ENCODE measurements around the gene ITPR2. TPM values are rescaled to one million over a fixed set of nuclear protein-coding genes. Genes with fewer than 3 reads are reported as not detected.

The ITPR2 gene
- total and polyA plus RNA-seq, 2 of the 8 experiments (the other 6 are each of a cell fraction or from before 2014, with no cell fraction given), result 4.1 to 48.3 TPM

GRCh38 chr12:26809611-26810285, 23.2 kb downstream of the ITPR2 start:
- Histone ChIP-seq H4K5ac (ENCODE audit: insufficient read length, low read depth, low read length) (no peak overlapping the region), H2BK12ac (ENCODE audit: low read depth, low read length) (no peak overlapping the region), H3K4ac (replicated peaks; ENCODE audit: insufficient read length, low read depth, low read length) (no peak overlapping the region), H3K9me3 (ENCODE audit: insufficient read depth in 2 of 2, low read depth in 1 of 2, low read length in 1 of 2) (no peaks in the 10 kb centered on the region), H3K56ac (replicated peaks; ENCODE audit: insufficient read length, low read depth, low read length) (no peak overlapping the region), H3K27ac (ENCODE audit: low read depth, low read length) (no peak overlapping the region), H2BK120ac (replicated peaks; ENCODE audit: low read depth, low read length) (no peak overlapping the region), H3K27me3 (replicated peaks in 1 of 4; ENCODE audit: control insufficient read depth in 3 of 4, extremely low read depth in 1 of 4, insufficient read depth in 3 of 4, low read length in 3 of 4) (no peaks in the 10 kb centered on the region), H2BK20ac (ENCODE audit: low read length) (no peak overlapping the region), H3K4me1 (replicated peaks in 1 of 4; ENCODE audit: control insufficient read depth in 3 of 4, insufficient read depth in 4 of 4, low read length in 3 of 4) (no peaks in the 10 kb centered on the region), H3K4me3 (ENCODE audit: extremely low read depth in 1 of 4, insufficient read depth in 2 of 4, low read depth in 3 of 4, low read length in 4 of 4) (no peak overlapping the region), H2AFZ (ENCODE audit: low read length) (no peak overlapping the region), H3K79me1 (ENCODE audit: low read depth, low read length) (no peaks in the 10 kb centered on the region; the same call in 1 of the 2 replicates), H3K23me2 (ENCODE audit: low read depth, low read length) (no peaks in the 10 kb centered on the region), H3K14ac (ENCODE audit: insufficient read length) (no peak overlapping the region), H3K4me2 (ENCODE audit: insufficient read depth in 1 of 2, low read depth in 2 of 2, low read length in 2 of 2) (no peak overlapping the region), H2BK15ac (ENCODE audit: low read length) (no peak overlapping the region), H3K23ac (ENCODE audit: insufficient read length) (no peak overlapping the region), H3K79me2 (ENCODE audit: control insufficient read depth in 1 of 2, insufficient read depth in 2 of 2, low read length in 2 of 2) (peaks cover 0 to 10% of the 10 kb centered on the region in 2 experiments; a peak in 2 of 4 replicates), H3K9ac (replicated peaks in 1 of 4; ENCODE audit: extremely low read depth in 1 of 4, low read depth in 3 of 4, low read length in 3 of 4) (no peak overlapping the region; a peak in 1 of 7 replicates), H4K8ac (ENCODE audit: extremely low read depth, insufficient read depth, low read length) (no peak overlapping the region), H4K20me1 (replicated peaks in 1 of 2; ENCODE audit: control insufficient read depth in 1 of 2, insufficient read depth in 2 of 2, low read length in 2 of 2) (no peaks in the 10 kb centered on the region), H2AK5ac (ENCODE audit: low read depth, low read length) (no peak overlapping the region), H3K18ac (ENCODE audit: extremely low read depth, low read length) (no peak overlapping the region), H4K91ac (replicated peaks; ENCODE audit: insufficient read length, low read length) (no peak overlapping the region), H2BK5ac (ENCODE audit: low read depth, low read length) (no peak overlapping the region), H3K36me3 (ENCODE audit: control insufficient read depth in 2 of 4, insufficient read depth in 4 of 4, low read length in 3 of 4) (no peaks in the 10 kb centered on the region)
- no peak for FAIRE-seq
- CTCF ChIA-PET (ENCODE audit: partially characterized antibody), result interaction anchor here (1.9 kb wide), 1 partner anchor 42 kb away, joined by 5 read pairs; no protein-coding TSS in a partner anchor
- 90% methylated on average over 6 of the region's 6 CpGs; no CpG with 5 or more reads in 1 of the 2 experiments for WGBS, 2 experiments (ENCODE audit: extremely low coverage in 1 of 2, insufficient coverage in 1 of 2, insufficient read length in 1 of 2, insufficient replicate concordance in 2 of 2, low coverage in 1 of 2, low lambda C conversion rate in 2 of 2, missing lambda C conversion rate in 1 of 2)
- POLR2A ChIA-PET (ENCODE audit: partially characterized antibody), result interaction anchor here (1.0 kb wide), 1 partner anchor 10 kb away, joined by 3 read pairs; no protein-coding TSS in a partner anchor
- no peak for TF ChIP-seq SRF (IDR thresholded peaks at IDR 0.05; ENCODE audit: low read depth, low read length)
- no peak for TF ChIP-seq POU5F1 (IDR thresholded peaks at IDR 0.05; ENCODE audit: low read depth, low read length)
- no peak for TF ChIP-seq RNF2 (IDR thresholded peaks at IDR 0.05; ENCODE audit: borderline replicate concordance, low read depth, low read length, missing control alignments, poor library complexity, severe bottlenecking)
- no peak for TF ChIP-seq CHD2 (IDR thresholded peaks at IDR 0.05; ENCODE audit: low read length)
- DNase-seq (ENCODE audit: low read depth in 1 of 2, low spot score in 2 of 2), result no peak
